HFF-Myc (cell line): ENCODE data around the gene TCTN1.
"Not testable (repeated sequence)": the region's sequence is repeated elsewhere in the genome, so short reads cannot be mapped to it uniquely, and the experiment has no call there.

Experiments used
- DNase-seq: peaks from one replicate; pipeline ENCODE4 v3.0.0-alpha.2; 2011; ENCODE audit warnings: low read depth; ENCODE audit errors: extremely low read depth
- H3K4me3 ChIP-seq: replicated peaks from 2 replicates; pipeline ENCODE4 v1.5.1; 2011; ENCODE audit warnings: low read depth, mild to moderate bottlenecking, control low read depth, low read length
- TF ChIP-seq, protein P1 (sequence below): IDR thresholded peaks from 2 replicates; pipeline ENCODE4 v1.5.1; 2012; ENCODE audit warnings: mild to moderate bottlenecking, low read depth, low read length, control low read depth; ENCODE audit errors: missing control alignments

TCTN1 gene

DNA sequence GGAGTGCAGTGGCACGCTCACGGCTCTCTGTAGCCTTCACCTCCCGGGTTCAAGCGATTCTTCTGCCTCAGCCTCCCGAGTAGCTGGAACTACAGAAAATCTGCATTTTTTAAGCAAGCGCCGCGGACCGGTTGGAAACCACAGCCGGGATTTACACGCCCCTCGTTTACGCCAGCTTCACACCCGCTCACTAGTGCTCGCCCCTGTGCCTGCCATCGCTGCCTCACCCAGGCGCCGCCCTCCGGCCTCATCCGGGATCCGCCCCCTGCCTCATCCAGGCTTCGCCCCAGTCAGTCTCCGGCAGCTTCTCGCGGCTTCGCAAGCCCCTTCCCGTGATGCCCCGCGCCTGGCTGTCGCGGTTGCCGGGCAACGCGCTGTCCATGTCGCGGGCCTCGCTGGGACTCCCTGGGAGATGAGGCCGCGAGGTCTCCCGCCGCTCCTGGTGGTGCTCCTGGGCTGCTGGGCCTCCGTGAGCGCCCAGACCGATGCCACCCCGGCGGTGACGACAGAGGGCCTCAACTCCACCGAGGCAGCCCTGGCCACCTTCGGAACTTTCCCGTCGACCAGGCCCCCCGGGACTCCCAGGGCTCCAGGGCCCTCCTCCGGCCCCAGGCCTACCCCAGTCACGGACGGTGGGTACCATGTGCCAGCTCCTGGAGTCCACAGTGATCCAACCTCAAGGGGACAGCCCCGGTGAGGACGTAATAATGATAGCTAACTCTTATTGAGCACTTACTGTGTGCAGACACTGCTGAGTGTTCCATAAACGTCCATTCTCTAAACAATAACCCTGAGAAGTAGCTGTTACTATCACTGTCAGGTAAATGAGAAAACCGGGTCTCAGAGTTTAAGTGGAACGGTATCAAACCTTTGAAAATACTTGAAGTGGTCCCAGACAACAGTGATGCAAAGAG, at the start of gene TCTN1:
TCTN1 (plus strand) TSS at position 359 of the 914 bp plus-strand sequence; CDS start at position 413, 54 bp downstream.
- TF ChIP-seq, protein P1, sequence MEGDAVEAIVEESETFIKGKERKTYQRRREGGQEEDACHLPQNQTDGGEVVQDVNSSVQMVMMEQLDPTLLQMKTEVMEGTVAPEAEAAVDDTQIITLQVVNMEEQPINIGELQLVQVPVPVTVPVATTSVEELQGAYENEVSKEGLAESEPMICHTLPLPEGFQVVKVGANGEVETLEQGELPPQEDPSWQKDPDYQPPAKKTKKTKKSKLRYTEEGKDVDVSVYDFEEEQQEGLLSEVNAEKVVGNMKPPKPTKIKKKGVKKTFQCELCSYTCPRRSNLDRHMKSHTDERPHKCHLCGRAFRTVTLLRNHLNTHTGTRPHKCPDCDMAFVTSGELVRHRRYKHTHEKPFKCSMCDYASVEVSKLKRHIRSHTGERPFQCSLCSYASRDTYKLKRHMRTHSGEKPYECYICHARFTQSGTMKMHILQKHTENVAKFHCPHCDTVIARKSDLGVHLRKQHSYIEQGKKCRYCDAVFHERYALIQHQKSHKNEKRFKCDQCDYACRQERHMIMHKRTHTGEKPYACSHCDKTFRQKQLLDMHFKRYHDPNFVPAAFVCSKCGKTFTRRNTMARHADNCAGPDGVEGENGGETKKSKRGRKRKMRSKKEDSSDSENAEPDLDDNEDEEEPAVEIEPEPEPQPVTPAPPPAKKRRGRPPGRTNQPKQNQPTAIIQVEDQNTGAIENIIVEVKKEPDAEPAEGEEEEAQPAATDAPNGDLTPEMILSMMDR, result no peak
- peak within 1 kb of the TSS; percentile 55 for H3K4me3 ChIP-seq
- DNase-seq, result peak; percentile 79

DNA sequence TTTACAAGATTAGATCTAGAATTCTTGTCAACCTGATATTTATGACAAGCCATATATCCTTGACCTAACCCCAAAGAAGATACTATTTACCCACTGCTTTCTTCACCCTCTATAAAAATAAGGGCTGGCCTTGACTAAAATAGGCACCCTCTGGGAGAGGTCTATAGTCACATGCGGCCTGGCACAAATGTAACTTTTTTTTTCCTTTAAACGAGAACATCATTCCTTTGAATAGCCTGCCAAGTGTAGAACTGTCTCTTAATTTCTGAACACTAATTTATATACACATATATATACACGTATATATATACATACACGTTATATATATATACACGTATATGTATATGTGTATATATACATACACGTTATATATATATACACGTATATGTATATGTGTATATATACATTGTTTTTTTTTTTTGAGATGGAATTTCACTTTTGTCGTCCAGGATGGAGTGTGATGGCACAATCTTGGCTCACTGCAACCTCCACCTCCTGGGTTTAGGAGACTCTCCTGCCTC, 49.4 kb upstream of the TCTN1 start:
- no peak for DNase-seq
- H3K4me3 ChIP-seq, result no peak overlapping the region
- TF ChIP-seq, protein P1, result no peak

DNA sequence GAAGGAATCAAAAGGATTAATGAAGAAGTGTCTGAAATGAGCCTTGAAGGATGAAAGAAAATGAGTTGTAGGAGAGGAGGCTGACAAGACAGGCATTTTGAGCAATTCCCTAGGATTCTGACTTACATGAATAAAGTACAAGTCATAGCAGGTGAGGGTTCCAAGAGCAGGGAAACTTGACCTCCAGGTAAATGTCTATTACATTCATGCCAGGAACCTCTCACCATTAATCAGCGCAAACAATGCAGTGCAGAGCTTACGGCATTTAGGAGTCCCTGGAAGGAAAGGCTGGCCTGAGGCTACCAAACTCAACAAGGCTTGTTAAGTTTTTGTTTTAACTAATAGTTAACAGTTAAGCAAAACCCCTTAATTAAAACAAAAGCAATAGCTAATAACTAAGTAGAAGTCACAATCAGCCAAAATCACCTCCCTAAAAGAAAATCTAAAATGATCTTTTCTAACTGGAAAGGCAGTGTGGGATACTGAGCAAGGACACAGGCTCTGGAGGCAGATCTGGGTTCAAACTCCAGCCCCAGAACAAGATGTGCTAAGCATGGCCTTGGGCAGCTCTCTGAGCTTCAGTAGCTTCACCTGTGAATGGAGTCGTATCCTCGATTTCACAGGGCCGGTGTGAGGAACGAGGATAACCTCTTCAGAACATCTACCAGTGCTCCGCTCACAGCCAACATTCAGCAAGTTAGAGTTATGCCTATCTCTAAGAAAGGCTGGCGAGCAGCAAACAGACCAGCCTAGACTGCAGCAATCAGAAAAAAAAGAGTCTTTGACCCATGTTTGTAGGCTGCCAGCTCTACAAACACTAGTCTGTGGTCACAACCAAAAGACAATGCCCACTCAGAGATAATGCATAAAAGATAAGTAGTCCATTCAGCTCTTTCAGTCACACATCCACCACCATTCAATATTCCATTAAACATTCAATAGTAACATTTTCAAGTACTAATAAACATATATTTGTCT, 47.7 kb upstream of the TCTN1 start:
- TF ChIP-seq, protein P1, result no peak
- H3K4me3 ChIP-seq, result no peak overlapping the region
- no peak for DNase-seq

DNA sequence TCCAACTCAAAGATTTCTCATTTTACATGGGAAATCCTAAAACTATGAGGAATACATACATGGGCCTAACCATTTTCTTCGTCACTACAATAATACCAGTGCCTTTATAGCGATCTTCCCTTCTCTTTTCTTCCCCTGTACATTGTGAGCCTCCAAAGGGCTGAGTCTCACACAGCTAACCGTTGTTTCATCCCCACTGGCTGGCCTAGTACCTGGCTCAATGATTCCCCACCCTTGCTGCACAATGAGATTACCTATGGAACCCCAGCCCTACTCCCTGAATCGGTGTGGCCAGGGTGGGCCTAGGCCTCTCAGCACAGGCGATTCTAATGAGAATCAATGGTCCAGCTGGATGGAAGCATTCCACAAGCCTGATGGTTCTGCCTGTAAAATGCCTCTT, 46.9 kb upstream of the TCTN1 start:
- TF ChIP-seq, protein P1, result no peak
- H3K4me3 ChIP-seq, result no peak overlapping the region
- DNase-seq, result no peak

DNA sequence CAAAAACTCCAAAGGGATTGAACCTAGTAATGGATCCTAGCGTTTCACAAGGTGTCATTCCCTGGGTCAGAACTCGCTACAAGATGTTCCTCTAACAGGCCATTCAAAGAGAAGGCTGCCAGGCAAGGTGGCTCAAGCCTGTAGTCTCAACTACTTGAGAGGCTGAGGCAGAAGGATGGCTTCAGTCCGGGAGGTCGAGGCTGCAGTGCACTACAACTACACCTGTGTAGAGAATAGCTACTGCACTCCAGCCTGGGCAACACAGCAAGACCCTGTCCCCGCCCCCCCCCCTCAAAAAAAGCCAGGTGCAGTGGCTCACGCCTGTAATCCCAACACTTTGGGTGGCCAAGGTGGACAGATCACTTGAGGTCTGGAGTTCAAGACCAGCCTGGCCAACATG, 45.2 kb upstream of the TCTN1 start:
- no peak overlapping the region for H3K4me3 ChIP-seq
- DNase-seq, result no peak
- TF ChIP-seq, protein P1, result no peak

DNA sequence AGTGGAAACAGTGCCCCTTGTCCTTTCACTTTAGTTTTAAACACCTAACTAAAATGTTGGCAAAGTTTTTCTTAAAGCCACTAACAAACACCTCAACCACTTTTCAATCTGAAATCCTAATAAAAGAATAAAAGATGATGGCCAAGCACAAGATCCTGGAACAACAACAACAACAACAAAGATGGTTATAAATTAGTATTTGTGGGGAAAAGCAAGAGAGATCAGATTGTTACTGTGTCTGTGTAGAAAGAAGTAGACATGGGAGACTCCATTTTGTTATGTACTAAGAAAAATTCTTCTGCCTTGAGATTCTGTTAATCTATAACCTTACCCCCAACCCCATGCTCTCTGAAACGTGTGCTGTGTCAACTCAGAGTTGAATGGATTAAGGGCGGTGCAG, 44.1 kb upstream of the TCTN1 start:
- not testable (repeated sequence) for DNase-seq, H3K4me3 ChIP-seq

DNA sequence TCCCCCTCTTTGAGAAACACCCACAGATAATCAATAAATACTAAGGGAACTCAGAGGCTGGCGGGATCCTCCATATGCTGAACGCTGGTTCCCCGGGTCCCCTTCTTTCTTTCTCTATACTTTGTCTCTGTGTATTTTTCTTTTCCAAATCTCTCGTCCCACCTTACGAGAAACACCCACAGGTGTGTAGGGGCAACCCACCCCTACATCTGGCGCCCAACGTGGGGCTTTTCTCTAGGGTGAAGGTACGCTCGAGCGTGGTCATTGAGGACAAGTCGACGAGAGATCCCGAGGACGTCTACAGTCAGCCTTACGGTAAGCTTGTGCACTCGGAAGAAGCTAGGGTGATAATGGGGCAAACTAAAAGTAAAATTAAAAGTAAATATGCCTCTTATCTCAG, 43.1 kb upstream of the TCTN1 start:
- DNase-seq, H3K4me3 ChIP-seq: not testable (repeated sequence)
